ENCODE data around the gene MUC22.
"Not testable (repeated sequence)": the region's sequence is repeated elsewhere in the genome, so short reads cannot be mapped to it uniquely, and the experiment has no call there.

The MUC22 gene

GRCh38 chr6:31038559-31038958 is 28.3 kb downstream of the MUC22 start:
- DNase-seq = no peak

- DNase-seq = no peak
Measured at GRCh38 chr6:31040801-31041200, 30.5 kb downstream of the MUC22 start.

- no peak for DNase-seq
Measured at GRCh38 chr6:31041372-31041974, 31.2 kb downstream of the MUC22 start.

GRCh38 chr6:31042806-31043205 is 32.5 kb downstream of the MUC22 start:
- DNase-seq = peak; percentile 22 to 45

- no peak for DNase-seq
Measured at GRCh38 chr6:31048099-31048498, 37.8 kb downstream of the MUC22 start.

GRCh38 chr6:31049518-31049917 is 39.2 kb downstream of the MUC22 start:
- DNase-seq = no peak

- not testable (repeated sequence) for DNase-seq
Measured at GRCh38 chr6:31053187-31053586, 42.9 kb downstream of the MUC22 start.

- DNase-seq = no peak
Measured at GRCh38 chr6:31053873-31054272, 43.6 kb downstream of the MUC22 start.

GRCh38 chr6:31055441-31055840 is 45.2 kb downstream of the MUC22 start:
- no peak for DNase-seq

GRCh38 chr6:31057426-31058003 is 47.2 kb downstream of the MUC22 start:
- no peak for DNase-seq

GRCh38 chr6:31058128-31058894 is 48.0 kb downstream of the MUC22 start:
- DNase-seq = peak; percentile 24 to 25

- DNase-seq = no peak
Measured at GRCh38 chr6:31060145-31060544, 49.9 kb downstream of the MUC22 start.

- no peak for DNase-seq
Measured at GRCh38 chr6:31063906-31064435, 53.7 kb downstream of the MUC22 start.

GRCh38 chr6:31065556-31065955 is 55.3 kb downstream of the MUC22 start:
- no peak for DNase-seq

GRCh38 chr6:31067028-31067427 is 56.8 kb downstream of the MUC22 start:
- not testable (repeated sequence) for DNase-seq

GRCh38 chr6:31067891-31068668 is 57.8 kb downstream of the MUC22 start:
- DNase-seq = not testable (repeated sequence)

GRCh38 chr6:31068669-31069340 is 58.5 kb downstream of the MUC22 start:
- peak; percentile 58 to 79 for DNase-seq

- DNase-seq = peak in 1 of 2 donors; percentile 6
Measured at GRCh38 chr6:31070711-31071197, 60.5 kb downstream of the MUC22 start.

GRCh38 chr6:31074401-31074800 is 64.1 kb downstream of the MUC22 start:
- no peak for DNase-seq

GRCh38 chr6:31075528-31075927 is 65.3 kb downstream of the MUC22 start:
- DNase-seq = no peak

- DNase-seq = no peak
Measured at GRCh38 chr6:31076611-31077010, 66.3 kb downstream of the MUC22 start.

GRCh38 chr6:31079656-31080261 is 69.5 kb downstream of the MUC22 start:
- DNase-seq = peak; percentile 28 to 80

All from inflammatory macrophage treated with lipopolysaccharide for 1 hour (primary cell).